Panc1 (cell line): ENCODE data around the gene SCG5. TPM values are rescaled to one million over a fixed set of nuclear protein-coding genes. Genes with fewer than 3 reads are reported as not detected.

Experiments used
- ATAC-seq: fragments of 200-7000 bp; cut with Tn5 transposase; 2 replicates; pipeline ENCODE4 v1.9.1; 2020; ENCODE audit warnings: mild to moderate bottlenecking, moderate library complexity
- BruUV-seq: library from RNA; stranded (reverse); fragments of 400-500 nt; replicated peaks from 2 replicates; lab custom pipeline; 2021; lab: Mats Ljungman, UMichigan
- CTCF ChIA-PET: fragments of 300-600 bp; sonication (Branson Sonifier 250); formaldehyde crosslinking; loops from one replicate; lab custom pipeline; 2022; ENCODE audit warnings: antibody characterized with exemption; lab: Charles Lee
- POLR2A ChIA-PET: fragments of 300-600 bp; sonication (Branson Sonifier 250); formaldehyde crosslinking; loops from one replicate; lab custom pipeline; 2022; ENCODE audit warnings: antibody characterized with exemption; lab: Charles Lee
- DNase-seq: peaks from one replicate; pipeline ENCODE4 v3.0.0-alpha.2; 2010; ENCODE audit warnings: low read depth, low spot score
- H3K27ac ChIP-seq: 2 replicates; pipeline ENCODE4 v1.5.1; 2011; ENCODE audit warnings: mild to moderate bottlenecking, low read length, inconsistent platforms
- H3K27me3 ChIP-seq: fragments of 200-500 bp; sonication (Bioruptor generic); 2 replicates; pipeline ENCODE4 v1.6.0; 2014; ENCODE audit warnings: low read length, inconsistent platforms; ENCODE audit not compliant: control insufficient read depth, insufficient read depth
- H3K36me3 ChIP-seq: fragments of 200-500 bp; sonication (Bioruptor generic); 2 replicates; pipeline ENCODE4 v1.5.1; 2014; ENCODE audit warnings: inconsistent platforms, mild to moderate bottlenecking, low read length, moderate library complexity; ENCODE audit not compliant: control insufficient read depth, insufficient read depth
- H3K4me1 ChIP-seq: 2 replicates; pipeline ENCODE4 v1.5.1; 2011; ENCODE audit warnings: inconsistent platforms, mild to moderate bottlenecking, low read length, moderate library complexity; ENCODE audit not compliant: control insufficient read depth, insufficient read depth
- H3K4me3 ChIP-seq, 2 experiments: 2 replicates each; pipeline ENCODE4 v1.5.1; 2011 to 2012; ENCODE audit warnings: low read depth in 2 of 2, low read length in 2 of 2, mild to moderate bottlenecking in 2 of 2, inconsistent platforms in 1 of 2, moderate library complexity in 1 of 2
- H3K9me3 ChIP-seq: fragments of 200-500 bp; sonication (Bioruptor generic); 2 replicates; pipeline ENCODE4 v1.5.1; 2014; ENCODE audit warnings: low read depth, mild to moderate bottlenecking, inconsistent platforms, low read length, moderate library complexity; ENCODE audit not compliant: control insufficient read depth, insufficient read depth
- POLR2AphosphoS5 ChIP-seq: IDR thresholded peaks from 2 replicates; pipeline ENCODE4 v1.6.1; 2012; ENCODE audit warnings: mild to moderate bottlenecking, low read depth, low read length, moderate library complexity
- SIN3A ChIP-seq: IDR thresholded peaks from 2 replicates; pipeline ENCODE4 v1.6.1; 2012; ENCODE audit warnings: low read depth, mild to moderate bottlenecking, low read length, moderate library complexity, borderline replicate concordance; ENCODE audit not compliant: insufficient read depth
- TCF7L2 ChIP-seq: IDR thresholded peaks from 2 replicates; pipeline ENCODE4 v1.6.1; 2011; ENCODE audit warnings: mild to moderate bottlenecking, low read depth, low read length, inconsistent platforms
- in situ Hi-C: cut with HindIII; loops from 2 replicates; pipeline ENCODE4 v1.10.0; 2016; ENCODE audit warnings: low sequenced_read_pairs, low pct_unique_long_range_greater_than_20kb
- intact Hi-C: fragments of 100-400 bp; cut with micrococcal nuclease; formaldehyde crosslinking; loops from one replicate; pipeline ENCODE4 v1.10.0; 2022; ENCODE audit not compliant: unreplicated experiment
- total RNA-seq: library from RNA; stranded (reverse); gene quantifications from one replicate; pipeline ENCODE4 v1.2.1, GENCODE V29; 2021; ENCODE audit not compliant: unreplicated experiment
- TF ChIP-seq, protein P1 (sequence below), 2 experiments: IDR thresholded peaks; 2 replicates each; pipeline ENCODE4 v1.6.1; 2011 to 2012; ENCODE audit warnings: low read depth in 2 of 2, control low read depth in 1 of 2, low read length in 1 of 2, mild to moderate bottlenecking in 1 of 2, moderate library complexity in 1 of 2; ENCODE audit not compliant: insufficient read depth in 1 of 2
- TF ChIP-seq, protein P2 (sequence below): fragments of 450-650 bp; IDR thresholded peaks from 2 replicates; pipeline ENCODE4 v1.5.1; 2017; ENCODE audit warnings: mild to moderate bottlenecking

The SCG5 gene
- total RNA-seq, 1 experiment from 2014 or later, result 0.67 TPM

DNA sequence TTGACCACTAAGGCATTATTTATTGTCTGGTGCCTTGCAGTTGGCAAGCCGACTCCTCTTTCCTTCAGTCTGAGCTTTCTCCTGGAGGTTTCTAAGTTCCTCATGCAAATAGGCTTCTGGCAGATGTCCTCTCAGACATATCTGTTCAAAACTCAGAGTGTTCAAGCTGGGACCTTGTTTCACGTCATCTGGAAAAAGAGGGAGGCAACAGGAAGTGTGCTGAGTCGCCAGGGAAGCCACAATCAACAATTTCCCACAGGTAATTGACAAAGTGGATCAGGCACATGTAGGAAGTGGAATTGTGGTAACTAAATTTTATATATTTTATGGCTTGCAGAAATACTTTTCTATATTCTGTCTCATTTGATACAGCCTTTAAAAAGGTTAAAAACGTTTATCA lies 14.6 kb downstream of the SCG5 start:
- no TSS peak for BruUV-seq
- H3K27ac ChIP-seq, result no peak overlapping the region
- H3K4me3 ChIP-seq, result no peak overlapping the region
- ChIA-PET CTCF (no interaction called here), POLR2A (no interaction called here)
- intact Hi-C loops, result no loop called here
- DNase-seq, result no peak
- no peaks in the 10 kb centered on the region for H3K36me3 ChIP-seq
- no peaks in the 10 kb centered on the region for H3K9me3 ChIP-seq
- no peaks in the 10 kb centered on the region for H3K27me3 ChIP-seq
- no peak for TF ChIP-seq SIN3A
- TF ChIP-seq, protein P1, sequence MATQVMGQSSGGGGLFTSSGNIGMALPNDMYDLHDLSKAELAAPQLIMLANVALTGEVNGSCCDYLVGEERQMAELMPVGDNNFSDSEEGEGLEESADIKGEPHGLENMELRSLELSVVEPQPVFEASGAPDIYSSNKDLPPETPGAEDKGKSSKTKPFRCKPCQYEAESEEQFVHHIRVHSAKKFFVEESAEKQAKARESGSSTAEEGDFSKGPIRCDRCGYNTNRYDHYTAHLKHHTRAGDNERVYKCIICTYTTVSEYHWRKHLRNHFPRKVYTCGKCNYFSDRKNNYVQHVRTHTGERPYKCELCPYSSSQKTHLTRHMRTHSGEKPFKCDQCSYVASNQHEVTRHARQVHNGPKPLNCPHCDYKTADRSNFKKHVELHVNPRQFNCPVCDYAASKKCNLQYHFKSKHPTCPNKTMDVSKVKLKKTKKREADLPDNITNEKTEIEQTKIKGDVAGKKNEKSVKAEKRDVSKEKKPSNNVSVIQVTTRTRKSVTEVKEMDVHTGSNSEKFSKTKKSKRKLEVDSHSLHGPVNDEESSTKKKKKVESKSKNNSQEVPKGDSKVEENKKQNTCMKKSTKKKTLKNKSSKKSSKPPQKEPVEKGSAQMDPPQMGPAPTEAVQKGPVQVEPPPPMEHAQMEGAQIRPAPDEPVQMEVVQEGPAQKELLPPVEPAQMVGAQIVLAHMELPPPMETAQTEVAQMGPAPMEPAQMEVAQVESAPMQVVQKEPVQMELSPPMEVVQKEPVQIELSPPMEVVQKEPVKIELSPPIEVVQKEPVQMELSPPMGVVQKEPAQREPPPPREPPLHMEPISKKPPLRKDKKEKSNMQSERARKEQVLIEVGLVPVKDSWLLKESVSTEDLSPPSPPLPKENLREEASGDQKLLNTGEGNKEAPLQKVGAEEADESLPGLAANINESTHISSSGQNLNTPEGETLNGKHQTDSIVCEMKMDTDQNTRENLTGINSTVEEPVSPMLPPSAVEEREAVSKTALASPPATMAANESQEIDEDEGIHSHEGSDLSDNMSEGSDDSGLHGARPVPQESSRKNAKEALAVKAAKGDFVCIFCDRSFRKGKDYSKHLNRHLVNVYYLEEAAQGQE (IDR thresholded peaks at IDR 0.05; ENCODE audit: insufficient read depth in 1 of 2, low read depth in 2 of 2, low read length in 1 of 2), result no peak
- TF ChIP-seq, protein P2, sequence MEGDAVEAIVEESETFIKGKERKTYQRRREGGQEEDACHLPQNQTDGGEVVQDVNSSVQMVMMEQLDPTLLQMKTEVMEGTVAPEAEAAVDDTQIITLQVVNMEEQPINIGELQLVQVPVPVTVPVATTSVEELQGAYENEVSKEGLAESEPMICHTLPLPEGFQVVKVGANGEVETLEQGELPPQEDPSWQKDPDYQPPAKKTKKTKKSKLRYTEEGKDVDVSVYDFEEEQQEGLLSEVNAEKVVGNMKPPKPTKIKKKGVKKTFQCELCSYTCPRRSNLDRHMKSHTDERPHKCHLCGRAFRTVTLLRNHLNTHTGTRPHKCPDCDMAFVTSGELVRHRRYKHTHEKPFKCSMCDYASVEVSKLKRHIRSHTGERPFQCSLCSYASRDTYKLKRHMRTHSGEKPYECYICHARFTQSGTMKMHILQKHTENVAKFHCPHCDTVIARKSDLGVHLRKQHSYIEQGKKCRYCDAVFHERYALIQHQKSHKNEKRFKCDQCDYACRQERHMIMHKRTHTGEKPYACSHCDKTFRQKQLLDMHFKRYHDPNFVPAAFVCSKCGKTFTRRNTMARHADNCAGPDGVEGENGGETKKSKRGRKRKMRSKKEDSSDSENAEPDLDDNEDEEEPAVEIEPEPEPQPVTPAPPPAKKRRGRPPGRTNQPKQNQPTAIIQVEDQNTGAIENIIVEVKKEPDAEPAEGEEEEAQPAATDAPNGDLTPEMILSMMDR, result no peak
- no peak for TF ChIP-seq TCF7L2
- no peak for TF ChIP-seq POLR2AphosphoS5
- ATAC-seq, result no peak
- peaks cover 6% of the 10 kb centered on the region; the same call in 1 of the 2 replicates for H3K4me1 ChIP-seq
- in situ Hi-C loops, result no loop called here

DNA sequence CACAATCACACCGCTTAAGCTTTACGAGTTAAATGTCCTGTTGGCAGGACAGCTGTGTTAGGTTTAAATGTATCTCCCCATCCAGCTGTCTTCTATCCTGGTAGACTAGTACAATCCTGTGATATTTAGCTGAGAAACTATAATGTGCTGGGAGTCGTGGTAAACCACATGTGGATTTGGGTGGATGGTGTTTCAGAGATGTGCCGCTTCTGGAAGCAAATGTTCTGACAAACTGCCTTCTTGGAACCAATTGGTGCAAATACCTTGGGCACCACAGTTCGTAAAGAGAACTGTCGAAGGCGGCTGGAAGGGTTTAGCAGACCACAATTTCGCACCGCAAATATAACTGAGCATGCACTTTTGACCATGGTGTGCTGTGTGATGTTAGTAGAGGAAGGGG lies 15.0 kb downstream of the SCG5 start:
- H3K27ac ChIP-seq, result no peak overlapping the region

More for the DNA sequence above, 15.0 kb downstream of the SCG5 start:
- ChIA-PET CTCF (no interaction called here), POLR2A (no interaction called here)
- Histone ChIP-seq H3K4me1 (peaks cover 6% of the 10 kb centered on the region; the same call in 1 of the 2 replicates), H3K4me3 (no peak overlapping the region), H3K36me3 (no peaks in the 10 kb centered on the region), H3K27me3 (no peaks in the 10 kb centered on the region), H3K9me3 (no peaks in the 10 kb centered on the region)
- DNase-seq (no peak), ATAC-seq (no peak)
- intact Hi-C loops (no loop called here), in situ Hi-C loops (no loop called here)
- TF ChIP-seq TCF7L2 (no peak), POLR2AphosphoS5 (no peak)
- TF ChIP-seq, protein P2, result no peak
- BruUV-seq, result no TSS peak
